T-helper 1 cell (primary cell): ENCODE data around the gene SUN3.
A peak's percentile ranks its signal among the peaks of the same experiment; 100 is the strongest.

Experiments
- DNase-seq, 5 donors: peaks; one replicate each; pipeline ENCODE4 v3.0.0-alpha.2; 2012 to 2020

The SUN3 gene

GRCh38 chr7:47973739-47974138 is 55.2 kb downstream of the SUN3 start:
- no peak for DNase-seq

GRCh38 chr7:47970761-47971160 is 58.1 kb downstream of the SUN3 start:
- DNase-seq = no peak

- DNase-seq = peak in 3 of 5 donors; percentile 22 to 35 (median 33)
Measured at GRCh38 chr7:47968847-47969774, 59.8 kb downstream of the SUN3 start.

- DNase-seq = no peak
Measured at GRCh38 chr7:47967708-47968107, 61.2 kb downstream of the SUN3 start.

GRCh38 chr7:47967123-47967522 is 61.8 kb downstream of the SUN3 start:
- DNase-seq = no peak

GRCh38 chr7:47965456-47965855 is 63.5 kb downstream of the SUN3 start:
- DNase-seq = no peak

- no peak for DNase-seq
Measured at GRCh38 chr7:47962262-47962661, 66.6 kb downstream of the SUN3 start.

- DNase-seq = no peak
Measured at GRCh38 chr7:47957156-47957555, 71.8 kb downstream of the SUN3 start.

- DNase-seq = no peak
Measured at GRCh38 chr7:47956220-47956619, 72.7 kb downstream of the SUN3 start.

GRCh38 chr7:47954231-47954911 is 74.5 kb downstream of the SUN3 start:
- no peak for DNase-seq

GRCh38 chr7:47953822-47954221 is 75.1 kb downstream of the SUN3 start:
- DNase-seq = no peak

GRCh38 chr7:47952224-47952623 is 76.7 kb downstream of the SUN3 start:
- DNase-seq = no peak

- DNase-seq = no peak
Measured at GRCh38 chr7:47951374-47951773, 77.5 kb downstream of the SUN3 start.

GRCh38 chr7:47950714-47951113 is 78.2 kb downstream of the SUN3 start:
- no peak for DNase-seq

- no peak for DNase-seq
Measured at GRCh38 chr7:47949703-47950102, 79.2 kb downstream of the SUN3 start.

GRCh38 chr7:47948141-47948790 is 80.6 kb downstream of the SUN3 start, which contains the start of gene PKD1L1:
TSS of gene PKD1L1 (minus strand) at chr7:47948466. CDS start at chr7:47948440, 26 bp downstream.
- DNase-seq = no peak

- DNase-seq = no peak
Measured at GRCh38 chr7:47947355-47947749, 81.6 kb downstream of the SUN3 start.

- no peak for DNase-seq
Measured at GRCh38 chr7:47946581-47947354, 82.1 kb downstream of the SUN3 start.

- DNase-seq = peak; percentile 34 to 72 (median 47)
Measured at GRCh38 chr7:47945261-47946015, 83.5 kb downstream of the SUN3 start.

- no peak for DNase-seq
Measured at GRCh38 chr7:47944536-47945260, 84.2 kb downstream of the SUN3 start.
